Adrenal gland (tissue), 12 donors: Measurements from ENCODE around the gene GPR155. TPM values are rescaled to one million over a fixed set of nuclear protein-coding genes. Genes with fewer than 3 reads are reported as not detected.
A peak's percentile ranks its signal among the peaks of the same experiment; 100 is the strongest.

Source experiments
- DNase-seq, 7 donors: peaks; one replicate each; pipeline ENCODE4 v3.0.0-alpha.2; 2019 to 2020
- H3K27ac ChIP-seq, 5 donors: fragments of 200-600 bp; sonication (generic) in 4 of 5; 1 replicate in 3 of 5; 2 replicates in 2 of 5; pipeline versions ENCODE4 v1.5.1 to v1.8.0; 2016 to 2020; ENCODE audit warnings: mild to moderate bottlenecking in 1 of 5
- H3K27me3 ChIP-seq: fragments of 200-600 bp; 2 replicates; pipeline ENCODE4 v1.8.0; 2021
- H3K36me3 ChIP-seq, 2 donors: fragments of 200-600 bp; replicated peaks in 1 of 2; 1 replicate in 1 of 2; 2 replicates in 1 of 2; pipeline versions ENCODE4 v1.5.1 to v1.8.0; 2018 to 2022
- H3K4me1 ChIP-seq, 2 donors: fragments of 200-600 bp; replicated peaks in 1 of 2; 1 replicate in 1 of 2; 2 replicates in 1 of 2; pipeline versions ENCODE4 v1.5.1 to v1.8.0; 2018 to 2021
- H3K4me3 ChIP-seq, 4 donors: fragments of 200-600 bp; sonication (generic) in 3 of 4; one replicate each; pipeline ENCODE4 v1.5.1; 2016 to 2018
- H3K9me3 ChIP-seq, 3 donors: fragments of 200-600 bp; sonication (generic) in 1 of 3; replicated peaks in 1 of 3; 1 replicate in 2 of 3; 2 replicates in 1 of 3; pipeline versions ENCODE4 v1.5.1 to v1.8.0; 2016 to 2021
- POLR2A ChIP-seq, 2 donors: fragments of 450-650 bp; IDR thresholded peaks; one replicate each; pipeline ENCODE4 v1.6.1; 2017; ENCODE audit warnings: antibody characterized with exemption in 2 of 2, mild to moderate bottlenecking in 2 of 2, moderate library complexity in 1 of 2
- WGBS, 4 donors: extraction: QIAGEN DNeasy Blood & Tissue Kit in 2 of 4; methylation state at CpG; one replicate each; pipeline versions ENCODE4 v1.1.5 to v1.1.7; 2013 to 2017; 5-methylcytosine and 5-hydroxymethylcytosine counted together
- intact Hi-C, 2 donors: fragments of 100-400 bp; cut with DNase I; formaldehyde crosslinking; loops; one replicate each; pipeline versions ENCODE4 v1.14.1 to v1.15.0; 2022 to 2023
- polyA plus RNA-seq, 3 donors: library from polyadenylated mRNA; stranded (reverse); fragments of 200-250 nt in 2 of 3; fragments of 350-450 nt in 1 of 3; fragmentation: Illumina TruSeq in 1 of 3; extraction: RNeasy Lipid Tissue Mini Kit (QIAGEN cat#74804) in 1 of 3; gene quantifications; one replicate each; pipeline ENCODE4 v1.2.3, GENCODE V29; 2013 to 2014
- total RNA-seq, 9 donors: library from RNA; depleted of rRNA in 4 of 9; stranded (reverse); fragments of >200 nt in 4 of 9; fragments of 120-200 nt in 1 of 9; fragmentation: NEBNext Ultra II Directional in 1 of 9; extraction: Animal tissue kit (Norgen Biotek cat#: 25700) in 1 of 9; gene quantifications; one replicate each; pipeline versions ENCODE4 v1.1.0 to v1.2.4, GENCODE V29; 2013 to 2023
- TF ChIP-seq, protein P1 (sequence below), 6 experiments: fragments of 450-650 bp in 4 of 6; fragments of 200-600 bp in 2 of 6; sonication (generic) in 1 of 6; IDR thresholded peaks; 1 replicate in 5 of 6; 2 replicates in 1 of 6; pipeline versions ENCODE4 v1.5.1 to v1.8.0; 2016 to 2021; ENCODE audit warnings: antibody characterized with exemption in 6 of 6, mild to moderate bottlenecking in 2 of 6, moderate library complexity in 1 of 6
- donor health status: healthy with polysubstance abuse.
- donor health status: Bipolar disorder and iron deficiency.
- donor health status: DM: yes; HTN: yes; CAD: no.
- donor health status: DM: no; HTN: no; CAD: no.
- donor health status: DM: no; HTN: no; CAD: no.
- donor health status: DM: yes; HTN: yes; CAD: no.

The GPR155 gene
- total and polyA plus RNA-seq, 12 donors, result 1.8 to 17.6 (median 10.0) TPM

DNA sequence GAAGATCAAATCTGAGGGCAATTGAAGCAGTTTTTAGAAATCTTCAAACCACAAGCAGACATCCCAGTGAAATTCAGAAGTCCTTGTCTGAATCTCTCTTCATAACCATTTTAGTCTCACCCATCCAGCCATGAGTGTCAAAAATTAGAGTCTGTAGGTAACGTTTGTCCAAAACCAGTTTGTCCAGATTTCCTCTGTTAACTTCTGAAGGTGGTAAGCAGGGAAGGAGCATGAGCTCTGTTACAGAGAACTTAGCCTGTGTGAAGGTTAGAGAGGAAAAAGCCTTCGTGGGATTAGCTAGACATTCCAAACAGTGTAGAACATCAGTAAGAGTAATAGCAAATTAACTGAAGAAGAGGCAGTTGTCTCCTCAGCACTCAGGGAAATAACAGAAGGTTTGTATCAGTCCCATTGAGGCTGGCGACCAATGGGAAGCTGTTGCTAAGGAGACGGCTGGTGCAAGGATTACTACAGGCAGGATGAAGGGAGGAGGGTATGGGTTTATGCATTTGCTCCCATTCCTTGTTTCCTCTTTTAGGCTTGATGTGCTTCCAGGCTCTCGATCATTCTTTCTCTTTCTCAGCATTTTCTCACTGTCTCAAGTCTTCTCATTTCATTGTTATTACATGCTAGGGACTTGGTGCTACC, 8.7 kb upstream of the GPR155 start:
- 58 to 71% (median 66%) methylated on average over 5 of the region's 5 CpGs for WGBS, 4 donors

DNA sequence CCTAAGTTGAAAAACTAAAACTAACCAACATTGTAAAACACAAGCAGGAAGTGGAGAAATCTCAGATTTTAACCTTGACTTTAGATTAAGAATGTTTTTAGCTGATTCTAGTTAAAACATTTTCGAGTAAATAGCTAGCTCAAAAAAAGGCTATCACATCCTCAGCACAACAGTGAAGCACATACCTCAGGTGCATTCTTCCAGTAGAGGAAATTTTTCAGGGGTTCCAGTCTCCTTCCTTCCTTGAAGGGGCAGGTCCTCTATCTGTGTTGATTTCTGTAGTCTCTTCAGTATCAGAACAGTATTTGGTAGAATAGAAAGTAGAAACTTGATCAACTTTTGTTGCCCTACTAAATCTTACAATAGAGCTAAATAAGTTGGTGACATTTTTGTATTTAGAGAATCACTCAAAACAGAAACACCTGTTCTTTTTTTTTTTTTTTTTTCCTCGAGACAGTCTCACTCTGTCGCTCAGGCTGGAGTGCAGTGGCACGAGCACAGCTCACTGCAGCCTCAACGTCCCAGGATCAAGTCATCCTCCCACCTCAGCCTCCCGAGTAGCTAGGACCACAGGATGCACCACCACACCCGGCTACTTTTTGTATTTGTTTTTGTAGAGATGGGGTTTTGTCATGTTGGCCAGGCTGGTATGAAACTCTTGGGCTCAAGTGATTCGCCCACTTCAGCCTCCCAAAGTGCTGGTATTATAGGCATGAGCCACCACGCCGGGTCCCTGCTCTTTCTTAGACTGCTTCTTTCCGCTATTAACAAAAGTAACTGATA, 6.9 kb upstream of the GPR155 start:
- TF ChIP-seq, protein P1, sequence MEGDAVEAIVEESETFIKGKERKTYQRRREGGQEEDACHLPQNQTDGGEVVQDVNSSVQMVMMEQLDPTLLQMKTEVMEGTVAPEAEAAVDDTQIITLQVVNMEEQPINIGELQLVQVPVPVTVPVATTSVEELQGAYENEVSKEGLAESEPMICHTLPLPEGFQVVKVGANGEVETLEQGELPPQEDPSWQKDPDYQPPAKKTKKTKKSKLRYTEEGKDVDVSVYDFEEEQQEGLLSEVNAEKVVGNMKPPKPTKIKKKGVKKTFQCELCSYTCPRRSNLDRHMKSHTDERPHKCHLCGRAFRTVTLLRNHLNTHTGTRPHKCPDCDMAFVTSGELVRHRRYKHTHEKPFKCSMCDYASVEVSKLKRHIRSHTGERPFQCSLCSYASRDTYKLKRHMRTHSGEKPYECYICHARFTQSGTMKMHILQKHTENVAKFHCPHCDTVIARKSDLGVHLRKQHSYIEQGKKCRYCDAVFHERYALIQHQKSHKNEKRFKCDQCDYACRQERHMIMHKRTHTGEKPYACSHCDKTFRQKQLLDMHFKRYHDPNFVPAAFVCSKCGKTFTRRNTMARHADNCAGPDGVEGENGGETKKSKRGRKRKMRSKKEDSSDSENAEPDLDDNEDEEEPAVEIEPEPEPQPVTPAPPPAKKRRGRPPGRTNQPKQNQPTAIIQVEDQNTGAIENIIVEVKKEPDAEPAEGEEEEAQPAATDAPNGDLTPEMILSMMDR (IDR thresholded peaks at IDR 0.05), result no peak
- no peak for TF ChIP-seq POLR2A (IDR thresholded peaks at IDR 0.05)
- intact Hi-C loops, result no loop called here
- no peak for DNase-seq
- peaks cover 8% of the 10 kb centered on the region in 2 donors for H3K4me1 ChIP-seq
- no peaks in the 10 kb centered on the region for H3K36me3 ChIP-seq
- H3K27ac ChIP-seq, result peak overlapping the region in 4 of 5 donors; percentile 19 to 65 (median 26)
- no peak overlapping the region for H3K4me3 ChIP-seq
- H3K9me3 ChIP-seq, result no peaks in the 10 kb centered on the region
- H3K27me3 ChIP-seq, result no peaks in the 10 kb centered on the region
- 85 to 87% (median 86%) methylated on average over 11 of the region's 11 CpGs for WGBS, 4 donors

More for the DNA sequence above, 8.7 kb upstream of the GPR155 start:
- Histone ChIP-seq H3K4me3 (no peak overlapping the region), H3K9me3 (no peaks in the 10 kb centered on the region), H3K27ac (no peak overlapping the region), H3K36me3 (no peaks in the 10 kb centered on the region), H3K27me3 (no peaks in the 10 kb centered on the region), H3K4me1 (peaks cover 8% of the 10 kb centered on the region in 2 donors)
- DNase-seq, result no peak
- TF ChIP-seq, protein P1 (IDR thresholded peaks at IDR 0.05), result no peak
- no peak for TF ChIP-seq POLR2A (IDR thresholded peaks at IDR 0.05)
- intact Hi-C loops, result no loop called here

DNA sequence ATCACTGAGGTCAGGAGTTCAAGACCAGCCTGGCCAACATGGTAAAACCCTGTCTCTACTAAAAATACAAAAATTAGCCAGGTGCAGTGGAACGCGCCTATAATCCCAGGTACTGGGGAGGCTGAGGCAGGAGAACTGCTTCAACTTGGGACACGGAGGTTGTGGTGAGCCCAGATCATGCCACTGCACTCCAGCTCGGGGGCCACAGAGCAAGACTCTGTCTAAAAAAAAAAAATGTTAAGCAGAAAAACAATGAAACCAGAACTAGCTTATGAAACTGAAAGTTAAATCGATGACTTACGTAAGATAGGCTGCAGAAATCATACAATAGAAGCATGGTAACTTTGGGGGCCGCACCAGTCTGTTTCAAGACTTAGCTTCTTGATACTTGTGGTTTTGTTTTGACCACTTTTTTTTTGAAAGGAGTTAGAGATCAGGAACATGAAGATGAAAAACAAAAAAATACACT, 6.2 kb upstream of the GPR155 start:
- no peaks in the 10 kb centered on the region for H3K27me3 ChIP-seq
- DNase-seq, result peak in 1 of 7 donors; percentile 17
- peak overlapping the region in 3 of 5 donors; percentile 19 to 65 (median 42) for H3K27ac ChIP-seq
- H3K36me3 ChIP-seq, result no peaks in the 10 kb centered on the region
- intact Hi-C loops, result no loop called here
- H3K4me1 ChIP-seq, result peaks cover 8% of the 10 kb centered on the region in 2 donors
- no peak overlapping the region for H3K4me3 ChIP-seq
- TF ChIP-seq POLR2A (IDR thresholded peaks at IDR 0.05), result no peak
- TF ChIP-seq, protein P1 (IDR thresholded peaks at IDR 0.05), result no peak
- H3K9me3 ChIP-seq, result no peaks in the 10 kb centered on the region
- 76 to 82% (median 81%) methylated on average over 7 of the region's 7 CpGs for WGBS, 4 donors

- no peaks in the 10 kb centered on the region for H3K36me3 ChIP-seq
- H3K4me1 ChIP-seq, result peaks cover 8 to 11% of the 10 kb centered on the region in 2 donors
- H3K4me3 ChIP-seq, result no peak overlapping the region
- TF ChIP-seq, protein P1 (IDR thresholded peaks at IDR 0.05), result no peak
- no peak for TF ChIP-seq POLR2A (IDR thresholded peaks at IDR 0.05)
- intact Hi-C loops, result no loop called here
- H3K9me3 ChIP-seq, result no peaks in the 10 kb centered on the region
- no peak overlapping the region for H3K27ac ChIP-seq
- DNase-seq, result no peak
- 80 to 97% (median 94%) methylated on average over 2 of the region's 2 CpGs for WGBS, 4 donors
- H3K27me3 ChIP-seq, result no peaks in the 10 kb centered on the region
Measured at GRCh38 chr2:174491947-174492346, 5.1 kb upstream of the GPR155 start.
